ENCODE data around the gene CNIH2.
A peak's percentile ranks its signal among the peaks of the same experiment; 100 is the strongest.
"Not testable (repeated sequence)": the region's sequence is repeated elsewhere in the genome, so short reads cannot be mapped to it uniquely, and the experiment has no call there.

CNIH2 gene

GRCh38 chr11:66311965-66312548 lies 34.1 kb downstream of the CNIH2 start:
- peak; percentile 85 for DNase-seq (ENCODE audit: extremely low spot score, insufficient read length, low read depth)
- peak; percentile 97 for FAIRE-seq

GRCh38 chr11:66312549-66313320 lies 34.8 kb downstream of the CNIH2 start:
- DNase-seq (ENCODE audit: extremely low spot score, insufficient read length, low read depth) (peak; percentile 92), FAIRE-seq (no peak)

- FAIRE-seq: no peak
- DNase-seq (ENCODE audit: extremely low spot score, insufficient read length, low read depth): no peak
Measured at GRCh38 chr11:66313321-66314185, 35.6 kb downstream of the CNIH2 start.

GRCh38 chr11:66314186-66314501 lies 36.2 kb downstream of the CNIH2 start:
- FAIRE-seq: no peak
- no peak for DNase-seq (ENCODE audit: extremely low spot score, insufficient read length, low read depth)

GRCh38 chr11:66314561-66315497 lies 36.9 kb downstream of the CNIH2 start:
- FAIRE-seq (no peak), DNase-seq (ENCODE audit: extremely low spot score, insufficient read length, low read depth) (no peak)

- FAIRE-seq: no peak
- DNase-seq (ENCODE audit: extremely low spot score, insufficient read length, low read depth): no peak
Measured at GRCh38 chr11:66315498-66315885, 37.5 kb downstream of the CNIH2 start.

- FAIRE-seq: no peak
Measured at GRCh38 chr11:66315921-66316811, 38.2 kb downstream of the CNIH2 start.

GRCh38 chr11:66316849-66317251 lies 38.9 kb downstream of the CNIH2 start, which contains the start of gene CD248:
Gene CD248, minus strand, starts transcription at chr11:66317044. Its CDS starts 17 bp downstream, at chr11:66317027.
- no peak for DNase-seq (ENCODE audit: extremely low spot score, insufficient read length, low read depth)
- FAIRE-seq: no peak

More at GRCh38 chr11:66315921-66316811, 38.2 kb downstream of the CNIH2 start:
- no peak for DNase-seq (ENCODE audit: extremely low spot score, insufficient read length, low read depth)

- no peak for DNase-seq (ENCODE audit: extremely low spot score, insufficient read length, low read depth)
Measured at GRCh38 chr11:66317322-66317722, 39.3 kb downstream of the CNIH2 start.

GRCh38 chr11:66317723-66318599 lies 40.0 kb downstream of the CNIH2 start:
- FAIRE-seq (no peak), DNase-seq (ENCODE audit: extremely low spot score, insufficient read length, low read depth) (no peak)

More at GRCh38 chr11:66317322-66317722, 39.3 kb downstream of the CNIH2 start:
- no peak for FAIRE-seq

- no peak for DNase-seq (ENCODE audit: extremely low spot score, insufficient read length, low read depth)
- no peak for FAIRE-seq
Measured at GRCh38 chr11:66318600-66318970, 40.6 kb downstream of the CNIH2 start.

- FAIRE-seq; DNase-seq (ENCODE audit: extremely low spot score, insufficient read length, low read depth): not testable (repeated sequence)
Measured at GRCh38 chr11:66320289-66320688, 42.3 kb downstream of the CNIH2 start.

- not testable (repeated sequence) for DNase-seq (ENCODE audit: extremely low spot score, insufficient read length, low read depth); FAIRE-seq
Measured at GRCh38 chr11:66320748-66321147, 42.8 kb downstream of the CNIH2 start.

GRCh38 chr11:66321606-66322005 lies 43.6 kb downstream of the CNIH2 start:
- FAIRE-seq (no peak), DNase-seq (ENCODE audit: extremely low spot score, insufficient read length, low read depth) (no peak)

- FAIRE-seq (no peak), DNase-seq (ENCODE audit: extremely low spot score, insufficient read length, low read depth) (no peak)
Measured at GRCh38 chr11:66322732-66323427, 44.9 kb downstream of the CNIH2 start.

- DNase-seq (ENCODE audit: extremely low spot score, insufficient read length, low read depth): no peak
- no peak for FAIRE-seq
Measured at GRCh38 chr11:66323684-66324083, 45.7 kb downstream of the CNIH2 start.

- FAIRE-seq (no peak), DNase-seq (ENCODE audit: extremely low spot score, insufficient read length, low read depth) (no peak)
Measured at GRCh38 chr11:66324664-66325063, 46.7 kb downstream of the CNIH2 start.

All from GM18507 (cell line).